ENCODE measurements around the gene POLR1E. TPM values are rescaled to one million over a fixed set of nuclear protein-coding genes. Genes with fewer than 3 reads are reported as not detected.

POLR1E gene
- total RNA-seq, 6 donors from 2014 or later = 10.0 to 16.9 (median 14.5) TPM

DNA sequence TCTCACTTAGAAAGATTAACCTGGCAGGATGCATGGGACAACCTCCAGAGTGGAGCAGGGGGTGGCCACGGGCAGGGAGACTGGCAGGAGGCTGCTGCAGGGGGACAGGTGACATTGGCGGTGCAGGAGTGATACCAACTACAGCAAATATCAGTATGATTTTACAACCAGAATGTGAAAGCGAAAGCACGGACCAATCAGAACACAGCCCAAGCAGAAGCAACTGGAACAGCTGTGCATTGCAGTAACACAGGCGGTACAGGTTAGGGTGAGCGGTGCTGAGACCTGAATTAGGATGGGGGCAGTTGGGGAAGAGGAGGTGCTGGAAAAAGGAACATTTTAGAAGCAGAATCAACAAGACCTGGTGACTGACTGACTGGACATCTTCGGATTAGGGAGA is 29.3 kb downstream of the POLR1E start:
- Histone ChIP-seq H3K27ac (no peak overlapping the region), H3K36me3 (peaks cover 0 to 16% (median 7%) of the 10 kb centered on the region in 4 donors), H3K4me1 (no peaks in the 10 kb centered on the region), H3K4me3 (no peak overlapping the region), H3K27me3 (no peaks in the 10 kb centered on the region), H3K9me3 (no peaks in the 10 kb centered on the region)
- ATAC-seq (ENCODE audit: low FRiP score in 2 of 2) (no peak), DNase-seq (no peak)
- TF ChIP-seq POLR2A (IDR thresholded peaks at IDR 0.05) = no peak
- TF ChIP-seq, protein P1, sequence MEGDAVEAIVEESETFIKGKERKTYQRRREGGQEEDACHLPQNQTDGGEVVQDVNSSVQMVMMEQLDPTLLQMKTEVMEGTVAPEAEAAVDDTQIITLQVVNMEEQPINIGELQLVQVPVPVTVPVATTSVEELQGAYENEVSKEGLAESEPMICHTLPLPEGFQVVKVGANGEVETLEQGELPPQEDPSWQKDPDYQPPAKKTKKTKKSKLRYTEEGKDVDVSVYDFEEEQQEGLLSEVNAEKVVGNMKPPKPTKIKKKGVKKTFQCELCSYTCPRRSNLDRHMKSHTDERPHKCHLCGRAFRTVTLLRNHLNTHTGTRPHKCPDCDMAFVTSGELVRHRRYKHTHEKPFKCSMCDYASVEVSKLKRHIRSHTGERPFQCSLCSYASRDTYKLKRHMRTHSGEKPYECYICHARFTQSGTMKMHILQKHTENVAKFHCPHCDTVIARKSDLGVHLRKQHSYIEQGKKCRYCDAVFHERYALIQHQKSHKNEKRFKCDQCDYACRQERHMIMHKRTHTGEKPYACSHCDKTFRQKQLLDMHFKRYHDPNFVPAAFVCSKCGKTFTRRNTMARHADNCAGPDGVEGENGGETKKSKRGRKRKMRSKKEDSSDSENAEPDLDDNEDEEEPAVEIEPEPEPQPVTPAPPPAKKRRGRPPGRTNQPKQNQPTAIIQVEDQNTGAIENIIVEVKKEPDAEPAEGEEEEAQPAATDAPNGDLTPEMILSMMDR (IDR thresholded peaks at IDR 0.05) = no peak
- TF ChIP-seq POLR2AphosphoS5 (IDR thresholded peaks at IDR 0.05) = no peak
- no peak for TF ChIP-seq EP300 (IDR thresholded peaks at IDR 0.05)
- 92 to 94% methylated on average over 7 of the region's 7 CpGs for WGBS, 2 donors

DNA sequence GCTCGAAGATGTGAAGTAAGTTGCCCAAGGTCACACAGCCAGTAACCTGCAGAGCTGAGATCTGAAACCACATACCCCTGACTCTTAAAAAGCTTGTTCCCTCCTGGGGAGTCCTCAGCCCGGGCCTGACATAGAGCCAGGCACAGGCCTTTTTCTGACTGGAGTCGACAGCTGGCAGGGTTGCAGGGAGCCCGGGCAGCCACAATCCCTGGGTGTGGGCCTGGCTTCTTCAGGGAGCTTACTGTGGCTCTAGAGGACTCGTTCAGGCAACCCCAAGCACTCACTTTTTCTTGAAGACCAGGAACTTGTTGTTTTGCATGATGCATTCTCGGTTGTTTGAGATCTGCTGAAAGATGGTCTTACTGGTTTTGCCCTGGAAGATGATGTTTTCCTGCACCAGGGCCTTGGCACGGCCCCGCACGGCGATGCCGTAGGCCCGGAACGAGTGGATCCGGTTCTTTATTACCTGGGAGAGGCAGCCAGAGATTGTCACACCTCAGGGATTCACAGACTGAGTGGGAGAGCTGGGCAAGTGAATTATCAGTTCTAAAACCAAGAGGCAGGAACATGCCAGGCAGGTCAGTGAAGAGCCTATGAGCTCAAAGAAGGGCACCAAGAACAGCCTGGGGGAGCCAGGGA is 30.0 kb downstream of the POLR1E start:
- H3K4me1 ChIP-seq = no peaks in the 10 kb centered on the region
- DNase-seq = no peak
- 92 to 93% methylated on average over 12 to 14 of the region's 14 CpGs for WGBS, 2 donors
- H3K9me3 ChIP-seq = no peaks in the 10 kb centered on the region
- no peak overlapping the region for H3K4me3 ChIP-seq
- TF ChIP-seq, protein P1 (IDR thresholded peaks at IDR 0.05) = no peak
- TF ChIP-seq POLR2AphosphoS5 (IDR thresholded peaks at IDR 0.05) (no peak), EP300 (IDR thresholded peaks at IDR 0.05) (no peak), POLR2A (IDR thresholded peaks at IDR 0.05) (no peak)
- H3K27me3 ChIP-seq = no peaks in the 10 kb centered on the region
- H3K27ac ChIP-seq = no peak overlapping the region
- H3K36me3 ChIP-seq = peaks cover 0 to 16% (median 7%) of the 10 kb centered on the region in 4 donors
- no peak for ATAC-seq (ENCODE audit: low FRiP score in 2 of 2)

DNA sequence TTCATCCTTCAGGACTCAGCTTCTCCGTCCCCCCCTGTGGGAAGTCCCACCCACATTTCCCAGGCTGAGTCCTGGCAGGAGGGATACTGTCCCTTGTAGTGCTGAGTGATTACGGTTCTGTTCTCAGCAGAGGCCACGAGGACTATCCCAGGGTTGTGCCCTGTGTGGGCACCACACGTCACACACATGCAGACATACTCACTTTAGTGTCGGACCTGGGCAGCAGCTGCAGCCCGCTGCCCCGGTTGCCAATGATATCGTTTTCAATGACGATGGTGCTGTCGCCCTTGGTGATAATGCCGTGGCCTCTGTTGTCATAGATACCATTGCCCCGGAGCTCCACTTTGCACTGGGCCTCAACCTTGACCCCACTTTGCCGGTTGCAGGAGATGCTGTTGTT is 32.2 kb downstream of the POLR1E start:
- H3K4me1 ChIP-seq = no peaks in the 10 kb centered on the region
- no peak overlapping the region for H3K4me3 ChIP-seq
- H3K9me3 ChIP-seq = no peaks in the 10 kb centered on the region
- DNase-seq (no peak), ATAC-seq (ENCODE audit: low FRiP score in 2 of 2) (peak in 1 of 2 donors; percentile 52)
- H3K27me3 ChIP-seq = no peaks in the 10 kb centered on the region
- H3K27ac ChIP-seq = no peak overlapping the region
- WGBS, 2 donors = 95% methylated on average over 13 of the region's 13 CpGs
- H3K36me3 ChIP-seq = peaks cover 0 to 32% (median 19%) of the 10 kb centered on the region in 4 donors
- TF ChIP-seq POLR2AphosphoS5 (IDR thresholded peaks at IDR 0.05) (no peak), POLR2A (IDR thresholded peaks at IDR 0.05) (no peak), EP300 (IDR thresholded peaks at IDR 0.05) (no peak)
- TF ChIP-seq, protein P1 (IDR thresholded peaks at IDR 0.05) = no peak

DNA sequence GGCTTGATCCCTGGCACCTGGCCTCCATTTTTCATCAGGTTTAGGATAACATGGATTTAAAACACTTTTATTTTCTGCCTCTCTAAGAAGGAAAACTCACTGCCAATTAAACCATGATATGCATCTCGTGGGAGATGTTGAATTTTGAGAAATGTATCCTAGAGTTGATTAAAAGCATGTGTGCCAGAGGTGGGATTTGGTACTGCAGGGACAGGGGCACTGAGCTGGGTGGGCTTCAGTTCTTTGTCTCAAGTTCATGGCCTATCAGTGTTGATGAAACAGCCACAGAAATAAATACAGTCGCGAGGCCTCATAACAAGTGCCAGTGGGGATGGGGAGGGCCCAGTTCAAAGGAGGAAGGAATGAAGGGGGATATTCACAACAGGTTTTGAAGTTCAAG is 34.9 kb downstream of the POLR1E start:
- DNase-seq (no peak), ATAC-seq (ENCODE audit: low FRiP score in 2 of 2) (no peak)
- Histone ChIP-seq H3K4me3 (no peak overlapping the region), H3K36me3 (peaks cover 0 to 52% (median 24%) of the 10 kb centered on the region in 4 donors), H3K27me3 (no peaks in the 10 kb centered on the region), H3K27ac (no peak overlapping the region), H3K4me1 (no peaks in the 10 kb centered on the region), H3K9me3 (no peaks in the 10 kb centered on the region)
- TF ChIP-seq, protein P1 (IDR thresholded peaks at IDR 0.05) = no peak
- no peak for TF ChIP-seq EP300 (IDR thresholded peaks at IDR 0.05)
- 87 to 96% methylated on average over 3 of the region's 3 CpGs for WGBS, 2 donors

DNA sequence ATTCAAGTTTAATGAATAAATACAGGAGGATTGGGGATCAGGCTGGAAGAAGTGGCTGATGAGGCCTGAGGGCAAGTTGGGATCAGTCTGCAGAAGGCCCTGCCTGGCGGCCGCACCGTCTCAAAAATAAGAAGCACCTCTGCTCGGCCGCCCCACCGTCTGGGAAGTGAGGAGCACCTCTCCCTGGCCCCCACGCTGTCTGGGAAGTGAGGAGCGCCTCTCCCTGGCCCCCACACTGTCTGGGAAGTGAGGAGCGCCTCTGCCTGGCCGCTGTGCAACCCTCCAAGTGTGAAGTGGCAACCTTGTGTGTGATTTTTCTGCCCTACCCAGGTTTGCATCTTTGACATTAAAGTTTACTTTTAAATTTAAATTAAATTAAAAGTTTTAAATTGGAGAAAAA is 35.4 kb downstream of the POLR1E start:
- Histone ChIP-seq H3K27me3 (no peaks in the 10 kb centered on the region), H3K4me3 (no peak overlapping the region), H3K36me3 (peaks cover 0 to 52% (median 23%) of the 10 kb centered on the region in 4 donors), H3K9me3 (no peaks in the 10 kb centered on the region), H3K27ac (no peak overlapping the region), H3K4me1 (no peaks in the 10 kb centered on the region)
- WGBS, 2 donors = 92 to 98% methylated on average over 10 of the region's 10 CpGs
- TF ChIP-seq POLR2AphosphoS5 (IDR thresholded peaks at IDR 0.05) = no peak
- TF ChIP-seq POLR2A (IDR thresholded peaks at IDR 0.05) = no peak
- TF ChIP-seq, protein P1 (IDR thresholded peaks at IDR 0.05) = no peak
- TF ChIP-seq EP300 (IDR thresholded peaks at IDR 0.05) = no peak
- ATAC-seq (ENCODE audit: low FRiP score in 2 of 2) = no peak
- peak in 1 of 2 donors; percentile 45 for DNase-seq
